ENCODE results near the gene CACNA1F. TPM values are rescaled to one million over a fixed set of nuclear protein-coding genes. Genes with fewer than 3 reads are reported as not detected.

CACNA1F gene
- total RNA-seq, 1 donor from 2014 or later: 1.4 TPM

- H3K27ac ChIP-seq: no peak overlapping the region
- no peak overlapping the region for H3K4me3 ChIP-seq
- H3K4me1 ChIP-seq: no peaks in the 10 kb centered on the region
- intact Hi-C loops (cut with DNase I): no loop called here
- DNase-seq (no peak), ATAC-seq (no peak)
- no peak for TF ChIP-seq CTCF (IDR thresholded peaks at IDR 0.05)
- no peaks in the 10 kb centered on the region for H3K36me3 ChIP-seq
- H3K27me3 ChIP-seq: no peaks in the 10 kb centered on the region
- no peaks in the 10 kb centered on the region for H3K9me3 ChIP-seq
Observed at GRCh38 chrX:49214416-49214815, 18.7 kb downstream of the CACNA1F start.

- H3K4me3 ChIP-seq: no peak overlapping the region
- no peaks in the 10 kb centered on the region for H3K36me3 ChIP-seq
- DNase-seq (no peak), ATAC-seq (no peak)
- H3K27me3 ChIP-seq: no peaks in the 10 kb centered on the region
- TF ChIP-seq CTCF (IDR thresholded peaks at IDR 0.05): no peak
- no peaks in the 10 kb centered on the region for H3K4me1 ChIP-seq
- intact Hi-C loops (cut with DNase I): no loop called here
- no peak overlapping the region for H3K27ac ChIP-seq
- H3K9me3 ChIP-seq: no peaks in the 10 kb centered on the region
Observed at GRCh38 chrX:49212861-49213260, 20.3 kb downstream of the CACNA1F start.

- Histone ChIP-seq H3K4me1 (no peaks in the 10 kb centered on the region), H3K27me3 (no peaks in the 10 kb centered on the region), H3K36me3 (no peaks in the 10 kb centered on the region), H3K27ac (no peak overlapping the region), H3K4me3 (no peak overlapping the region), H3K9me3 (no peaks in the 10 kb centered on the region)
- ATAC-seq (no peak), DNase-seq (no peak)
- intact Hi-C loops (cut with DNase I): no loop called here
- no peak for TF ChIP-seq CTCF (IDR thresholded peaks at IDR 0.05)
Observed at GRCh38 chrX:49212209-49212608, 20.9 kb downstream of the CACNA1F start.

- Histone ChIP-seq H3K4me3 (no peak overlapping the region), H3K9me3 (no peaks in the 10 kb centered on the region), H3K4me1 (no peaks in the 10 kb centered on the region), H3K27ac (no peak overlapping the region), H3K27me3 (no peaks in the 10 kb centered on the region), H3K36me3 (no peaks in the 10 kb centered on the region)
- ATAC-seq (no peak), DNase-seq (no peak)
- TF ChIP-seq CTCF (IDR thresholded peaks at IDR 0.05): no peak
- intact Hi-C loops (cut with DNase I): no loop called here
Observed at GRCh38 chrX:49211074-49211473, 22.1 kb downstream of the CACNA1F start.

- TF ChIP-seq CTCF (IDR thresholded peaks at IDR 0.05): no peak
- no peaks in the 10 kb centered on the region for H3K27me3 ChIP-seq
- intact Hi-C loops (cut with DNase I): no loop called here
- no peaks in the 10 kb centered on the region for H3K9me3 ChIP-seq
- DNase-seq (no peak), ATAC-seq (no peak)
- no peak overlapping the region for H3K27ac ChIP-seq
- no peak overlapping the region for H3K4me3 ChIP-seq
- no peaks in the 10 kb centered on the region for H3K4me1 ChIP-seq
- H3K36me3 ChIP-seq: no peaks in the 10 kb centered on the region
Observed at GRCh38 chrX:49210406-49210805, 22.7 kb downstream of the CACNA1F start.

All from upper lobe of right lung (tissue), 1 donor.